Measurements from ENCODE around the gene ALDOA. TPM values are rescaled to one million over a fixed set of nuclear protein-coding genes. Genes with fewer than 3 reads are reported as not detected.
A peak's percentile ranks its signal among the peaks of the same experiment; 100 is the strongest.

The ALDOA gene
- total and polyA plus RNA-seq, 9 of the 15 experiments (the other 6 are each of a cell fraction or from before 2014, with no cell fraction given): 311 to 2,224 (median 1,293) TPM

- TF ChIP-seq HNRNPK (IDR thresholded peaks at IDR 0.05; ENCODE audit: low read depth, low read length, poor library complexity, severe bottlenecking): no peak
- TF ChIP-seq SAP30 (IDR thresholded peaks at IDR 0.05; ENCODE audit: borderline replicate concordance, insufficient read depth, low read depth, low read length, poor library complexity, severe bottlenecking): peak; percentile 89
- no peak for TF ChIP-seq HIVEP1 (CRISPR knock-in tag; IDR thresholded peaks at IDR 0.05)
Measured at GRCh38 chr16:30065943-30066760, 592 bp downstream of the ALDOA start (continued).

GRCh38 chr16:30066761-30067583 is 1.4 kb downstream of the ALDOA start:
- intact Hi-C loops (cut with micrococcal nuclease): loop anchor here (10.0 kb wide), 2 partner anchors 308 to 588 kb away; partner anchors contain the start of genes FBRS, MYL11, PRR14 and TBC1D10B
- FAIRE-seq (no peak), ATAC-seq (no peak), DNase-seq (ENCODE audit: extremely low read depth in 1 of 4, low spot score in 3 of 4) (no peak)
- Histone ChIP-seq H3K9me1 (ENCODE audit: control insufficient read depth, insufficient read depth, low read length) (peaks cover 17% of the 10 kb centered on the region), H2AFZ (ENCODE audit: low read depth, low read length) (no peak overlapping the region), H3K4me1 (replicated peaks in 1 of 2; ENCODE audit: control insufficient read depth in 2 of 2, insufficient read depth in 2 of 2, low read length in 2 of 2) (peaks cover 45 to 57% of the 10 kb centered on the region in 2 experiments), H3K9ac (ENCODE audit: insufficient read depth in 1 of 2, low read depth in 2 of 2, low read length in 2 of 2) (peak overlapping the region; percentile 93 to 98), H3K4me3 (peak overlapping the region; percentile 88), H3K27ac (ENCODE audit: extremely low read depth, low read depth, low read length) (peak overlapping the region; percentile 99), H3K36me3 (ENCODE audit: control insufficient read depth, insufficient read depth, low read length) (peaks cover 59% of the 10 kb centered on the region), H4K20me1 (replicated peaks; ENCODE audit: control insufficient read depth, insufficient read depth, low read length) (peaks cover 51% of the 10 kb centered on the region), H3K79me2 (ENCODE audit: control insufficient read depth, insufficient read depth, low read length) (peaks cover 77% of the 10 kb centered on the region), H3K9me3 (replicated peaks; ENCODE audit: control insufficient read depth, insufficient read depth, low read depth, low read length) (no peaks in the 10 kb centered on the region), H3K4me2 (ENCODE audit: insufficient read depth, low read length) (peak overlapping the region; percentile 99), H3K27me3 (ENCODE audit: control insufficient read depth in 2 of 2, insufficient read depth in 2 of 2, low read length in 2 of 2) (no peaks in the 10 kb centered on the region)
- 9% methylated on average over 17 of the region's 21 CpGs for WGBS (ENCODE audit: insufficient coverage, low coverage, missing lambda C conversion rate)
- in situ Hi-C loops (cut with MboI): no loop called here
- POLR2A ChIA-PET: interaction anchor here (0.6 to 2.7 kb wide), 10 partner anchors 8 to 1029 kb away, joined by 3 to 29 read pairs (median 4); partner anchors contain the start of gene PPP4C
- no TSS peak for BruUV-seq (replicated peaks)
- CTCF ChIA-PET (ENCODE audit: low intra/inter-chr PET ratio): no interaction called here
- peak; percentile 34; the same call in 1 of the 2 replicates for TF ChIP-seq USF1 (CRISPR knock-in tag; IDR thresholded peaks at IDR 0.05)
- no peak for TF ChIP-seq ZNF174 (CRISPR knock-in tag; IDR thresholded peaks at IDR 0.05)
- TF ChIP-seq HDAC1 (IDR thresholded peaks at IDR 0.05): peak in 1 of 2 experiments; percentile 66; a peak in 2 of 4 replicates
- TF ChIP-seq TFAP4 (CRISPR knock-in tag; IDR thresholded peaks at IDR 0.05; ENCODE audit: borderline replicate concordance): peak; percentile 75
- TF ChIP-seq SMARCB1 (IDR thresholded peaks at IDR 0.05; ENCODE audit: insufficient read length, low read depth): no peak
- no peak for TF ChIP-seq CC2D1A (IDR thresholded peaks at IDR 0.05)
- TF ChIP-seq ATF4 (CRISPR knock-in tag; IDR thresholded peaks at IDR 0.05): no peak
- no peak for TF ChIP-seq FOXK2 (conservative IDR thresholded peaks at IDR 0.05 in 1 of 2, IDR thresholded peaks at IDR 0.05 in 1 of 2; ENCODE audit: low read depth in 2 of 2)
- TF ChIP-seq MAFF (IDR thresholded peaks at IDR 0.05; ENCODE audit: low read length): no peak
- TF ChIP-seq MAX (CRISPR knock-in tag; IDR thresholded peaks at IDR 0.05): 0 out of 2 replicates have a peak, but pooled peaks have one; percentile 27
- TF ChIP-seq KDM5B (IDR thresholded peaks at IDR 0.05; ENCODE audit: insufficient replicate concordance, low read depth, low read length): peak; percentile 64
- TF ChIP-seq PPARD (CRISPR knock-in tag; IDR thresholded peaks at IDR 0.05): no peak

Measured in K562 (cell line).